Astrocyte (in vitro differentiated cells and primary cell): ENCODE measurements around the gene MTNR1B.

Source experiments
- CTCF ChIP-seq: IDR thresholded peaks from 2 replicates; pipeline ENCODE4 v1.5.1; 2011; ENCODE audit warnings: low read depth, mild to moderate bottlenecking, inconsistent platforms, low read length, moderate library complexity; ENCODE audit not compliant: insufficient read depth
- EZH2 ChIP-seq: IDR thresholded peaks from 2 replicates; pipeline ENCODE4 v1.6.1; 2012; ENCODE audit warnings: mild to moderate bottlenecking, low read length, inconsistent platforms; ENCODE audit not compliant: insufficient read depth

- TF ChIP-seq EZH2: no peak
- no peak for TF ChIP-seq CTCF
Observed at GRCh38 chr11:92972248-92972647, 2.8 kb downstream of the MTNR1B start.
